ENCODE data around the gene GHR.

The GHR gene

GRCh38 chr5:42516282-42517042, 93.2 kb downstream of the GHR start:
- no peak for DNase-seq (ENCODE audit: low read depth in 2 of 2)

DNA sequence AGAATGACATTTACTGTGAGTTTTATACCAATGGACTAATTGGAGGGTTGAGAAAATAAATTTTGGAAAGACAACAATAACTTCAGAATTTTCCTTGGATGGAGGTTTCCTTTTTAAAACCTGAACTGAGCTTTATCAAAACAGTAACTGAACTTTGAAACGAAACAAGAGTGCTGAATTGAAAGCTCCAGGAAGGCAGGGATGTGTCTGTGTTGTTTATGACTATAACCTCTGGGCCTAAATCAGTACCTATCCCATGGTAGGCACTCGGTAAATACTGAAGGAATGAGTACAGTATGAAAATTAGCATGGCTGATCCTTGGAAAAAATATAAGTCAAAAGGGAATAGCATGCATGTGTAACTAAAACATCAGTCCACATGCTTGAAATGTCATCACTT, 93.9 kb downstream of the GHR start:
- DNase-seq (ENCODE audit: low read depth in 2 of 2): no peak

- no peak for DNase-seq (ENCODE audit: low read depth in 2 of 2)
Measured at GRCh38 chr5:42518595-42519221, 95.5 kb downstream of the GHR start.

- no peak for DNase-seq (ENCODE audit: low read depth in 2 of 2)
Measured at GRCh38 chr5:42520203-42520602, 97.0 kb downstream of the GHR start.

- no peak for DNase-seq (ENCODE audit: low read depth in 2 of 2)
Measured at GRCh38 chr5:42520957-42521356, 97.7 kb downstream of the GHR start.

DNA sequence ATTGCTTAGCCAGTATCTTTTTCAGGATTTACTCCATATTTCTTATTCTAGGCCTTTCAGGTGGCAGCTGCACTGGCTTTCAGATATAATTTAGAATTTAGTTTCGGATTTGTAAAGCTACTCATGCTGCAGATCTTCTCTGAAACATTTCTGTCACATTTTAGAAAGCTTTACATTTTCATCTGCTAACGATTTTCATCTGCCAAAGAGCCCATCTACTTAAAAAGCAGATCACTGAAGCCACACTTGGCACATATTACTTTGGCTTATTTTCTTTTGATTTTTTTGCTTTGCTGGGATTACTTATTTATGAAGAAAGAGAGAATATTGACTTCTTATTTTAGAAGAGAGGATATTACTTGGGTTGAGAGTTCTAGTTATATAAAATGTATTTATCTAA, 98.2 kb downstream of the GHR start:
- DNase-seq (ENCODE audit: low read depth in 2 of 2): no peak

DNA sequence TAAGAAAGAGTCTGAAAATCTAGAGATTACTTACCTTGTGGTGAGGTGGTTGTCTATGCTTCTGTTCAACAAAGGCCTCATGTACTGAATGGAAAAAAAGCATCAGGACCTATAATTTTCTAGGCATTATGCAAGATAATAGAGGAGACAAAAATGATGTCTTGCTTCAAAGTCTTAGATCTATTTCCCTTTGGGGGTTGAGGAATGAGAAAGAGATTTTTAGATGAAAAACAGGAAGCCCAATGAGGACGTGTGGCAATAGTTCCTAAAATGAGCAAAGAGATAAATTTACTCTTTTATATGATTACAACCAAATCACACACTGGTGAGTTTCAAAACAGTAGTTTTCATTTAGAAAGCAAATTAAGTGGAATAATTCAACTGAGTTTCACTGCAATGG, 99.5 kb downstream of the GHR start:
- no peak for DNase-seq (ENCODE audit: low read depth in 2 of 2)

DNA sequence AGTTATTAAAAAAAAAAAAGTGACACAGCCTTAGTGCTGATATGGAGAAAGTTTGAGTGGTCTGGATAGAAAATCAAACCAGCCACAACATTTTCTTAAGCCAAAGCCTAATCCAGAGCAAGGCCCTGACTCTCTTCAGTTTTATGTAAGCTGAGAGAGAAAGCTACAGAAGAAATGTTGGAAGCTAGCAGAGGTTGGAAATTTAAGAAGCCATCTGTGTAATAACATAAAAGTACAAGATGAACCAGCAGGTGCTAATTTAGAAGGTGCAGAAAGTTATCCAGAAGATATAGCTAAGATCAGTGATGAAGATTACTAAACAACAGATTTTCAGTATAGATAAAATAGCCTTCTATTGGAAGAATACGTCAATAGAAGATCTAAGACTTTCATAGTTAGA, 102.9 kb downstream of the GHR start:
- DNase-seq (ENCODE audit: low read depth in 2 of 2): no peak

DNA sequence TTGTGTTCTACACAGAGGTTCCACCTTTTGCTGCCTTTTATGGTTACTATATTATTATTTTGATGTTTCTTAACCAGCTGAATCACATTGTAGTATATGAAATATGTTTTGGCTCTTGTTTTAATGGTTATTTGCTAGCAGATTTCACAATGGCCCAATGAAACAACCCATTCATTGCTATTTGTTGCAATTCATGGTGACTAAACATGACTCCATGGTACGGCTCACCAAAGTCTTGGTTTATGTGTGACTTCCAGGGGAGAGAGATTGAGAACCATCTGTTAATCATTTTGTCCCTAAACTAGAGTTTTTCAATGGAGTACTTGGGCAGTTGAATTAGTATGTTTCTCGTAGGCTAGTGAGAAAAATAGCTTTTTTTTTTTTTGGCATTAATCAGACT, 108.4 kb downstream of the GHR start:
- no peak for DNase-seq (ENCODE audit: low read depth in 2 of 2)

DNA sequence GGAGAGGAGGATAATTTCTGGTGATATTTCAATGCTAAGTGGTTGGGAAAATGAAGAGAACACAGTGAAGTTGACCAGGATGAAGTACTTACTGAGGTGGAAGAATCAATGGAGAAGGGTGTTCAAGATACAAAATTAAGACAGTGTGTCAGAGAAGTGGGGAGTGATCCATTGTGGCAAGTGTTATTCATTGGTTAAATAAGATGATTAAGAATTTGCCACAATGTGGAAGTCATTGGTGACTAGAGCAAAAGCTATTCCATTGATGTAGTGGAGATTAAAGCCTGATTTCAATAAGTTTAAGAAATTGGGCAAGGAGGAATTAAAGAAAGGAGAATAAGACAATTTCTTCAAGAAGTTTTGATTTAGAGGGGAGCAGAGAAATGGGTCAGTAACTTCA, 118.9 kb downstream of the GHR start:
- DNase-seq (ENCODE audit: low read depth in 2 of 2): no peak

GRCh38 chr5:42543774-42544173, 120.5 kb downstream of the GHR start:
- no peak for DNase-seq (ENCODE audit: low read depth in 2 of 2)

DNA sequence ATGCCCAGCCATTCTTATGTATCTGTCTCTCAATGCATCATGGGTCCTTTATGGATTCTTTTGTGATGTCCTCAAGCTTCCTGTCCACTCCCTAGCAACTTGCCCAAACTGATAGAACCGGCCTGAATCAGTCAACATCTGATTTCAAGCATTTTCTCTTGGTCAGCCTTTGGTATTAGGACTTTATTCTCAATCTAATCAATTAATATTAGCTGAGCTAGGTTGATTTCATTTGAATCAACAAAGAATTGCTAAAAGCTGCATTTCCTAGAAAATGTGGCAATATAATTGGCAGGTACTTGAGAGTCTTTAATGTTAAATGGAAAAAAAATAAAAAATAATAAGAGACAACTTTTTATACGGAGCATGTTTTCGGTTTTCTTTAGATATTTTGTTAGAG, 121.8 kb downstream of the GHR start:
- DNase-seq (ENCODE audit: low read depth in 2 of 2): no peak

DNA sequence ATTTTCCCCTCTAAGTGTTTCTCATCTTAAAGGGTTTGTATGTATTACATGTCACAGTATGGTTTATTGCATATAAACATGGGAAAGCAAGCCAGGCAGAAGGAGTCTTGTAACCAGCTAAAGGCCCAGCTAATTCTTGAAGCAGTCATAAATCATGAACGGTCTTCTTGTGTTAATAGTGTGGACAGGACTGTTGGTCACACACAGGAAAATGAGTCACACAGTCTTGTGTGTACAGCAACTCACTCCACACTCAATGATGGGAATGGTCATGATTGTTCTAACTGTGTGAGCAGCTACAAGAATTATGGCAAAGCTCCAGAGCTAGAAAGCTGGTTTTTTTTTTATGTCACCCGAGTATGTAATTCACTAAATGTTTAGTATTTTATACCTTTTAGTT, 123.9 kb downstream of the GHR start:
- DNase-seq (ENCODE audit: low read depth in 2 of 2): no peak

DNA sequence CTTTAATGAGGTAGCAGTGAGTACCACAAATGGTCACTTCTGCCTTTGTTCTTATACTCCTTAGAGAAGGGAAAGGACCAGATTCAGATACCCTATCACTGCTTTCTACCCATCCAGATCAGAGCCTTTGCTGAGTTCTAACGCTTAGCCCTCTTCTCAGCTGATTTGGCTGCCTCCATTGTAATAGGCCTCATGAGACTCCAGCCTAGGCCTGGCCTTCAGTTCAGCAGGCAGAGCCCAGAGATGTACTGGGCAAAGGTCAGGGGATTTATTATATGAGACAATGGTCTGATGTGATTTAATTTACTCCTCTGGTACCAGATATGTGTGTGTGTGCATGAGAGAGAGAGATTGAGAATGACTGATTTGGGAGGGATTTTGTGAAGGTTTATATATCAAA, 124.7 kb downstream of the GHR start:
- DNase-seq (ENCODE audit: low read depth in 2 of 2): no peak

DNA sequence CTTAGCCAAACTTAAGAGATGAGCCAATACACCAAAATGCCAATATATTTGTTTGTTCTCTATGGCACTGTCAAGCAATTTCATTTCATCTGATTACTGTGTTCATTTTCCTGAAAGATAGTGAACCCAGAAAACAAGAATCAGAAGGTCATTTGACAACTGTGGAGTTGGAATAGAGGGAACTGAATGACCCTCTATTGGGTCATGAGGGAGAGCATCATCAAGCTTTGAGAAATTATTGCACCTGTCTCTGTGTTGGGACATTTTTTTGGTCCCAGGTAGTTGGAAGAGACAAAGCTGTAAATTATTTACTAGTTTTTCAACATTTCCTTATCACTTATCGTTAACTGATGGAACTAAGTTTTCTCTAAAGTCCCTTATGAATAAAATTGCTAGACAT, 129.4 kb downstream of the GHR start:
- no peak for DNase-seq (ENCODE audit: low read depth in 2 of 2)

- DNase-seq (ENCODE audit: low read depth in 2 of 2): no peak
Measured at GRCh38 chr5:42553461-42553860, 130.2 kb downstream of the GHR start.

GRCh38 chr5:42555010-42555409, 131.8 kb downstream of the GHR start:
- no peak for DNase-seq (ENCODE audit: low read depth in 2 of 2)

DNA sequence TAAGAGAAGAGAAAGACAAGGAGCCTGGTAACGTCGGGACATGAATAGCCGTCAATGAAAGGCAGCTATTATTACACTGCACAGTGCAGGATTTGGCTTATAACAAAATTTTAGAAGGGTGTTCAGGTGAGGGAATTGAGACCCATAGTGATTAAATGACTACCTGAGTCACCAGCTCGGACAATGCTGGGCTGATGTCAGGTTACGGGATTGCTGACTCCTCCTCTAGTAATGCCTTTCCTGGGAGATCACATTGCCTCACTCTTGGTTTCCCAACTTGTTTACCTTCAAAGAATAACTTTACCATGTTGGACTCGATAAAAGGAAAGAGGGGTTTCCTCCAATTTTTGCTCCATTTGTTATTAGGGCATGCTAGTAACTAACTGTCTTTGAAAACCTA, 132.6 kb downstream of the GHR start:
- no peak for DNase-seq (ENCODE audit: low read depth in 2 of 2)

- DNase-seq (ENCODE audit: low read depth in 2 of 2): no peak
Measured at GRCh38 chr5:42557689-42558088, 134.4 kb downstream of the GHR start.

DNA sequence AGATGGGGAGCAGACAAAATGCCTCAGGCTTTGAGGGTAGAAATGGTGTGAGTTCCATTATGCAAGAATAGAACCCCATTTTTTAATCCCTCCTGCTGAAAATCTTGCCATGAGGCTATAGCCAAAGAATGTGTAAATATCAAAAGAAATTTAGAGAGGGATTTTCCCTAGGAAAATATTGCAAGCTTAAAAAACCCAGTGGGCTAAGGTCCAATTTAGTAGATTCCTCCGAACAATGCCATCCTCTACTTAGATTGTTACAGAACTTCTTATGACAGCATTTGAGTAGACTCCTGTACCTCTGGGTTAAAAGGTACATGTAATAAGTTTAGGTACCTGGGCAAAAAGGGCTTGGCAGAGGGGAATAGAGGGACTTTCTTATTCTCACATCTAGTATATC, 138.4 kb downstream of the GHR start:
- DNase-seq (ENCODE audit: low read depth in 2 of 2): no peak

DNA sequence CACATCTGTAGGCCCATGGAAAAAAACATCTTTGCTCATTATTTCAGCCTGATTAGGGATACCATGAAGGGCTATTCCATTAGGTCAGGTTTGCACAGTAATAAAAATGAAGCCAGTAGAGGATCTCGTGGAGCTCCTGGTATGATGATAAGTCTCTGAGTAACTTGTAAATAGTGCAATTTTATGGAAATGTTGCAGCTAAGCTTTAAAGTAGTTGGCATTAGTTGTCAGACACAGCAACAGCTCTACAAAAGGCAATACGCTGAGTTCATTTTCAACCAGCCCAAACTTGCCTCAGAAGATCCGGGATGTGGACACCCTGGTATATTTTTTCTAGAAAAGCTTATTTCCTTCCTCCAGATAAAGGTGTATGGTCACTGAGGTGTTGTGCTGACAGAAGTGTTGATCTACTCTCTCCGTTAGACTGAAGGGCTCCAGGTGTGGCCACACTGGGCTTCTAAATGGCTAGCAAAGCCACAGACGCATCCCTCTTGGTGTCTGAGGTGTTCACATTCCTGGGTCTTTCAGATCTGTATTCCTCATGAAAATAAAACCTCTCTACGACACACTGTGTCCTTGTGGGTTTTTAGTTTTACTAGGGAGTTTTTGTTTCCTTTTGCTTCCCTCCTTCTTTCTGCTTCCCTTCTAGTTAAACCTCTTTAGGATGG, 141.6 kb downstream of the GHR start:
- no peak for DNase-seq (ENCODE audit: low read depth in 2 of 2)

- no peak for DNase-seq (ENCODE audit: low read depth in 2 of 2)
Measured at GRCh38 chr5:42566652-42567295, 143.5 kb downstream of the GHR start.

- DNase-seq (ENCODE audit: low read depth in 2 of 2): no peak
Measured at GRCh38 chr5:42569325-42569724, 146.1 kb downstream of the GHR start.
